ENCODE results near the gene GPD1. TPM values are rescaled to one million over a fixed set of nuclear protein-coding genes. Genes with fewer than 3 reads are reported as not detected.
"Not testable (repeated sequence)": the region's sequence is repeated elsewhere in the genome, so short reads cannot be mapped to it uniquely, and the experiment has no call there.

The GPD1 gene
- total RNA-seq, 1 donor from 2014 or later, result 0.56 TPM

- ATAC-seq, result no peak
These were observed 30.1 kb upstream of the GPD1 start for GRCh38 chr12:50073712-50074111.

GRCh38 chr12:50074936-50075807 lies 28.6 kb upstream of the GPD1 start:
- ATAC-seq, result peak; percentile 84

- no peak for ATAC-seq
These were observed 28.0 kb upstream of the GPD1 start for GRCh38 chr12:50075808-50076170.

DNA sequence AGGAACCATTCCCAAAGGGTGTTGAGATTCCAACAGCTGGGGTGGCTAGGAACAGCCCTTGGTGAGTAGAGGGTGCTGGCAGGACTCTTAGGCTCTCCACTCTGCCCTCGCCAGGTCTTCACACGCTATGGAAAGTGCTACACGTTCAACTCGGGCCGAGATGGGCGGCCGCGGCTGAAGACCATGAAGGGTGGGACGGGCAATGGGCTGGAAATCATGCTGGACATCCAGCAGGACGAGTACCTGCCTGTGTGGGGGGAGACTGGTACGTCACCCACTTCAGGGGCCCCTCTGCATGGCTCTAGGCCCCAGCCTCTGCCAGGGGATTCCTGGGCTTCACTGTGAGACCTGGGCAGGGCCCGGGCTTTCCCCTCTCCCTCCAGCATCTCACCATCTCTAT lies 26.7 kb upstream of the GPD1 start:
- no peak for ATAC-seq

DNA sequence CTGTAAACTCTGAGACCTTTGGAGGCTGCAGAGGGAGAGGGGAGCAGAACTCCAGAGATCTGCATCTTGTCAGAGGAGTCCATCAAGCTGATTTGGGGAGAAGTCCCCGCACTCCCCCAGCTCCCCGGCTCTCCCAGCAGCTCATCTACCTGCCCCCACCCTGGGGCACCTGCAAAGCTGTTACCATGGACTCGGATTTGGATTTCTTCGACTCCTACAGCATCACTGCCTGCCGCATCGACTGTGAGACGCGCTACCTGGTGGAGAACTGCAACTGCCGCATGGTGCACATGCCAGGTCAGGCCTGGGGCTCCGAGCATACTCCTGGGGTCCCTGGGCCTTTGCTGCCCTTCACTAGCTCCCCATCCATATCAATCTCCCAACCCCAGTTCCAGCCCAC lies 25.5 kb upstream of the GPD1 start:
- ATAC-seq, result no peak

DNA sequence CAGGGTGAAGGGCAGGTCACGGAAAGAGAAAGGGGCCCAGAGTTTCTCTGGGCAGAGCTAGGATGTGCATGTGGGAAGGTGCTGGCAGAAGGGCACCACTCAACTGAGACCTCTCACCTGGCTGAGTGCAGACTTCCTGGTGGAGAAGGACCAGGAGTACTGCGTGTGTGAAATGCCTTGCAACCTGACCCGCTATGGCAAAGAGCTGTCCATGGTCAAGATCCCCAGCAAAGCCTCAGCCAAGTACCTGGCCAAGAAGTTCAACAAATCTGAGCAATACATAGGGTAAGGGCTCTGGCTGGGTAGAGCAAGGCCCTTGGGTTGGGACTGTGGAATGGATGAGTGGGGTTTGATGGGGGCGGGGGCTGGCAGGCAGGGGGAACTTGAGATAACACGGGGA lies 24.0 kb upstream of the GPD1 start:
- no peak for ATAC-seq

DNA sequence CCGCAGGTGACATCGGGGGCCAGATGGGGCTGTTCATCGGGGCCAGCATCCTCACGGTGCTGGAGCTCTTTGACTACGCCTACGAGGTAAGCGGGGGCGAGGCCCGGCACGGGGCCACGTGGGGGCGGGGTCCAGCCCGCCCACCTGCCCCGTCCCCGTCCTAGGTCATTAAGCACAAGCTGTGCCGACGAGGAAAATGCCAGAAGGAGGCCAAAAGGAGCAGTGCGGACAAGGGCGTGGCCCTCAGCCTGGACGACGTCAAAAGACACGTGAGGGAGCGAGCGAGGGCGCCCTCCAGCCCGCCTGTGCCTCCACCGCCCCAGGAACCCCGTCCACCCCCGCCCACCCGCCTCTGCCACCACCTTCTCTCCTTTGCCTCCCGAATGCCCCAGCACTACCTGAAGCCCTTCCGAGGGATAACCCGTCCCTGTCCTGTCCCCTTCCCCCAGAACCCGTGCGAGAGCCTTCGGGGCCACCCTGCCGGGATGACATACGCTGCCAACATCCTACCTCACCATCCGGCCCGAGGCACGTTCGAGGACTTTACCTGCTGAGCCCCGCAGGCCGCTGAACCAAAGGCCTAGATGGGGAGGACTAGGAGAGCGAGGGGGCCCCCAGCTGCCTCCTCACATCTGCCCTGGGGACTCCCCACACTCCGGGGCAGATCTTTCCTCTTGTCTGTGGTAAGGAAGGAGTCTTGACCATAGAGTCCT lies 22.6 kb upstream of the GPD1 start:
- no peak for ATAC-seq

- no peak for ATAC-seq
These were observed 21.2 kb upstream of the GPD1 start for GRCh38 chr12:50082644-50083043.

- ATAC-seq, result no peak
These were observed 20.5 kb upstream of the GPD1 start for GRCh38 chr12:50083301-50083700.

DNA sequence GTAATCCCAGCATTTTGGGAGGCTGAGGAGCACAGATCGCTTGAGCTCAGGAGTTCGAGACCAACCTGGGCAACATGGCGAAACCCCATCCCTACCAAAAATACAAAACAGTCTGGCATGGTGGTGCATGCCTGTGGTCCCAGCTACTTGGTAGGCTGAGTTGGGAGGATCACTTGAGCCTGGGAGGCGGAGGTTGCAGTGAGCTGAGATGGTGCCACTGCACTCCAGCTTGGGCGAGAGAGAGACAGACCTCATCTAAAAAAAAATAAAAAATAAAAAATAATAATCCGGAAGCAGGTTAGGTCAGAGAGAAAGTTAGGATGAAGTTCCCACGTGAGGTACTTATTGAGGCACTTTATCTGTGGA lies 19.4 kb upstream of the GPD1 start:
- ATAC-seq, result not testable (repeated sequence)

GRCh38 chr12:50084775-50085614 lies 18.8 kb upstream of the GPD1 start, which contains the start of gene SMARCD1:
Gene SMARCD1 (plus strand): TSS chr12:50085342. CDS start chr12:50085370, 28 bp downstream.
- ATAC-seq, result peak; percentile 76

- ATAC-seq, result no peak
These were observed 18.2 kb upstream of the GPD1 start for GRCh38 chr12:50085615-50086072.

- ATAC-seq, result no peak
These were observed 17.7 kb upstream of the GPD1 start for GRCh38 chr12:50086148-50086547.

DNA sequence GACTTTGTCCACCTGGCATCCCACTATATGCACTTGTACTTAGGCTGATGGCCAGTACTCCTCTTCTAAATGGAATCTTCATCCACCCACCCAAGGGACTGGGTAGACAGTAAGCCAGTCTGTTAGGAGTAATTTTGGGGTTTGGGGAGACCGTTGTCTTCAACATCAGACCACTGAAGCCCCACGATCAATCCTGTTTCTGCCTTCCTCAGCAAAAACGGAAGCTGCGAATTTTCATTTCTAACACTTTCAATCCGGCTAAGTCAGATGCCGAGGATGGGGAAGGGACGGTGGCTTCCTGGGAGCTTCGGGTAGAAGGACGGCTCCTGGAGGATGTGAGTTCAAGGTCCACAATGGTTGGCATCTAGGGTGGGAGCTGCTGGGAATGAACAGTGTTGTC lies 16.7 kb upstream of the GPD1 start:
- ATAC-seq, result no peak

DNA sequence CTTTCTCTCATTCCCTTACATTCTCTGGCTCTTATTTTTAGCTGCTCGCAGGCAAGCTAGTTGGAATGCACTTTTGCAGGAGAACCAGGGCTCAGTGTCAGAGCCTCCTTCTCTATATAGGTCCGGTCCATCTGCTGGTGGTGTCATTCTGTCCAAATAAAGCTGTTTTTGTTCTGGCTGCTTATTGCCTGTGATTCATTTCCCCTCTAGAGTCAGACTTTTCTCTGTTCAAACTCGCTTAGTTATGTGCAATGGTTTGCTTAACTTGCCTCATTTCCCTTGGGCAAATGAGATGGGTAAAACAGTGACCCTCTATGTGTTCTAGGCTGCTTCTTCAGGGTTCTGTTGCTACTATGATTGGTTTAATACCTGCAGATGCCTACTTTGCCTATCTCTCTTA lies 15.8 kb upstream of the GPD1 start:
- ATAC-seq, result peak; percentile 27

DNA sequence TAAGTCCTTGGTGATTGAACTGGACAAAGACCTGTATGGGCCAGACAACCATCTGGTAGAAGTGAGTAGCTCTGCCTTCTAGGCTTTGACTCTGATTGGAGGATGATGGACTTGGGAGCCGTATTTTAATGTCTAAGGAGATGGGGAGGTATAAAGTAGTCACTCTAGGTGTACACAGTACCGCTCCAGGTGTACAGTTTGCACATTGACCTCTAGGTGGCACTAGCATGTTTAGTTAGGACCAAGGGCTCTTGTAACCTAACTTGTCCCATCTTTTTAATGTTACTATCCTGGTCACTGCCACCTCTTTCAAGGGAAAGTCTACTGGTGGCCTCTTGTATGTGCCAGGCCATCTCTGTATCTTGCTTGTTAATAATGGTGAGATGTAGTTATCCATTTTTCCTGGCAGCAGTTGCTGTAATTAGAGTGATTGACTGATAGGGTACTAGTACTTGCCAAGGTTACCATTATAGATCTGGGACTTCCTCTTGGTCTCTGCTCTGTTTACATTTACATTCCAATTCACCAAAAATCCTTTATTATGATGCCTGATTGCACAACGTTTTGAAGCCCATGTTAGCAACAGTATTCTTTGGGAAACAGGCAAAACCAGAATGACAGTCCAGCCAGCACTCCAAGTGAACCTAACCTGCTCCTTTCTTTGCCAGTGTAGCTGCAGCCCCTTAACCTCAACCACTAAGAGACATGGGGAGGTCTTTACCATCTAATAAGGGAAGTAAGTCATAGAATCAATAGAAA lies 15.1 kb upstream of the GPD1 start:
- peak; percentile 64 for ATAC-seq

DNA sequence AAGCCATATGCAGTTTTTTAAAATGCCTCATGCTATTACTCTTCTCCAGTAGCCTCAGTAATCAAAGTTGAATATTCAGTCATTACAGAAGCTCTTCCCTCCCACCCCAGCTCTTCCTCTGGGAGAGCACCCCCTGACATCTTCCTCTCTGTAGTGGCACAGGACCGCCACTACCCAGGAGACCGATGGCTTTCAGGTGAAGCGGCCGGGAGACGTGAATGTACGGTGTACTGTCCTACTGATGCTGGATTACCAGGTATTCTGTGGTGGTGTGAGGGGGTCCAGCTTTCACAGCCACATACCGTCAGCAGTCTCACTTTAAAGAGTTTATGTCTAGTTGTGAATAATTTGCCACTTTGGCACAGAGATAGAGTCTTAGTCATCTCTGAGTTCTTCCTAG lies 14.1 kb upstream of the GPD1 start:
- ATAC-seq, result no peak

DNA sequence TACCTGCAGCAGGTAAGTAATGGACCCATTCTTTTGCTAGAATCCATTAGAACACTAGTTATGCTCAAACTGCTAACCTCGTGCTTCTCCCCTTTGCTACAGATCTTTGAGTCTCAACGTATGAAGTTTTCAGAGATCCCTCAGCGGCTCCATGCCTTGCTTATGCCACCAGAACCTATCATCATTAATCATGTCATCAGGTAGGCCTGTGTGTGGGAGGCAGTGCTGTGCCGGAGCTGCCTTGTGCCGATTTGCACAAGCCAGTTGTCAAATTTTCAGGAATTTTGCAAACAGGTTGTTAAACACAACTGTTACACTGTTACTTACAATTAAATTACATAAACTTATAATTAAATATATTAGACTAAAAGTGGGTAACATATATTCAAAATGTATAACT lies 13.4 kb upstream of the GPD1 start:
- no peak for ATAC-seq

DNA sequence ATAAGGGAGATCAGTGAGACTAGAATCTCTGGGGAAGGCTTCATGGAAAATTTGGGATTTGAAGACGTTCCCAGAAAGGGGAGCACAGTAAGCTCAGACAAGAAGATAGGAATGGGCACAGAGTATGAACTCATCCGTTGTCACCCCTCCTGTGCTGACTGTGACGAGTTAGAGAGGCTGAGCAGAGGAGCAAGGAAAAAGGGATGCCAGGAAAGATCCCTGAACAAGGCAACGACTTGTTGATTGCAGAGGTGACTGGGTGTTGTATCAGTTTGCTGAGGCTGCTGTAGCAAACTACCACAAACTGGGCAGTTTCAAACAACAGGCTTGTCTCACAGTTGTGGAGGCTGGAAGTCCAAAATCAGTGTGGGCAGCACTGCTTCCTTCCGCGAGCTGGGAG lies 5.9 kb upstream of the GPD1 start:
- ATAC-seq, result no peak

GRCh38 chr12:50099302-50100008 lies 4.4 kb upstream of the GPD1 start:
- peak; percentile 65 for ATAC-seq

DNA sequence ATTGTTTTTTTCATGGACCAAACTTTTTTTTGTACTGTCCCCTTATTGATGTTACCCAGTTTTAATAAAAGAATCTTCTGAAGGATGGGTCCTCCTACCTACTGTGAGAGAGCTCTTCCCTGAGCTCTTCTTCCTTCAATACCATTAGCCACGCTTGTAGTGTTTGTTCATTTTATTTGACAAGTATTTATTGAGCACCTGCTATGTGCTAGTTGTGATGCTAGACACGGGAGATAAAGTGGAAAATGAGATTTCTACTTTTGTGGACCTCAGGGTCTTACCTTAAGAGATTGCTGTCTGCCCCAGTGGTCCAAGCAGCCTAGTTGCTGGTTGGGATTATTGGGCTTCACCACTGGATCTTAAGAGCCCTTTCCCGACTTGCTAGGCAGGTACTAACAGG lies 3.2 kb upstream of the GPD1 start:
- ATAC-seq, result no peak

DNA sequence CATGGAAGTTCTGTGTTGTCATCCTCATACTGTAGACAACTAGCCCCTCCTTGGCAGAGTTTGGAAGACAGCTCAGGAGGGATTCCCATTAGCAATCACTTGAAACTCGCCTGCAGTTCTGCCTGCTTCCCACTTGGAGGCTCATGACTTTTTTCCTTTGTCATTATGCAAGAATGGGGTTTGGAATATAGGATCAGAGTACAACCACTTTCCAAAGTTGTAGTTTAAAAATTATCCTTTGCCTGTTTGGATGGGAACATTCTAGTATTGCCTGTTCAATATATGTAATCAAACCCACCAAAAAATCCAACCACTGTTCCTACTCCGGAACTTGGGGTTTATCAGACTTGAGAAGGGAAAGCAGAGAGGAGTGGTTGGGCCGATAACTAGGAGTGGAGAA lies 2.1 kb upstream of the GPD1 start:
- no peak for ATAC-seq
